WERI-Rb-1 (cell line): ENCODE data around the gene OXSR1.

ENCODE experiments used
- DNase-seq: peaks from one replicate; pipeline ENCODE4 v3.0.0-alpha.2; 2020
- H3K27ac ChIP-seq: fragments of 250-450 bp; sonication (Bioruptor Pico); 2 replicates; pipeline ENCODE4 v1.5.1; 2020; ENCODE audit warnings: mild to moderate bottlenecking, moderate library complexity
- H3K27me3 ChIP-seq: fragments of 250-450 bp; sonication (Bioruptor Pico); 2 replicates; pipeline ENCODE4 v1.5.1; 2021; ENCODE audit warnings: mild to moderate bottlenecking, low read depth, moderate library complexity; ENCODE audit not compliant: insufficient read depth, severe bottlenecking
- H3K36me3 ChIP-seq: fragments of 250-450 bp; sonication (Bioruptor Pico); 2 replicates; pipeline ENCODE4 v1.5.1; 2020; ENCODE audit warnings: mild to moderate bottlenecking, moderate library complexity
- H3K4me3 ChIP-seq: 2 replicates; pipeline ENCODE4 v1.5.1; 2011; ENCODE audit warnings: low read depth, mild to moderate bottlenecking, control low read depth, low read length
- H3K9me3 ChIP-seq: fragments of 250-450 bp; sonication (Bioruptor Pico); 2 replicates; pipeline ENCODE4 v1.5.1; 2021; ENCODE audit warnings: mild to moderate bottlenecking, moderate library complexity; ENCODE audit not compliant: severe bottlenecking
- CTCF ChIP-seq: IDR thresholded peaks from 2 replicates; pipeline ENCODE4 v1.5.1; 2011; ENCODE audit warnings: low read depth, mild to moderate bottlenecking, control low read depth, inconsistent platforms, low read length

Gene OXSR1

GRCh38 chr3:38257583-38257982, 92.2 kb downstream of the OXSR1 start:
- no peak for TF ChIP-seq CTCF
- peaks cover 16% of the 10 kb centered on the region for H3K36me3 ChIP-seq
- no peak for DNase-seq

GRCh38 chr3:38260474-38260873, 95.1 kb downstream of the OXSR1 start:
- Histone ChIP-seq H3K27ac (no peak overlapping the region), H3K9me3 (no peaks in the 10 kb centered on the region), H3K36me3 (no peaks in the 10 kb centered on the region), H3K4me3 (no peak overlapping the region), H3K27me3 (no peaks in the 10 kb centered on the region)
- TF ChIP-seq CTCF, result no peak
- peak; percentile 68 for DNase-seq

More at GRCh38 chr3:38257583-38257982, 92.2 kb downstream of the OXSR1 start:
- no peak overlapping the region for H3K27ac ChIP-seq
- H3K4me3 ChIP-seq, result no peak overlapping the region
- no peaks in the 10 kb centered on the region for H3K9me3 ChIP-seq
- H3K27me3 ChIP-seq, result no peaks in the 10 kb centered on the region

GRCh38 chr3:38264353-38264771, 99.0 kb downstream of the OXSR1 start:
- H3K27me3 ChIP-seq, result no peaks in the 10 kb centered on the region
- peak; percentile 48 for DNase-seq
- no peak overlapping the region for H3K4me3 ChIP-seq
- H3K27ac ChIP-seq, result no peak overlapping the region
- H3K9me3 ChIP-seq, result no peaks in the 10 kb centered on the region
- TF ChIP-seq CTCF, result no peak
- no peaks in the 10 kb centered on the region for H3K36me3 ChIP-seq

- TF ChIP-seq CTCF, result no peak
- Histone ChIP-seq H3K9me3 (no peaks in the 10 kb centered on the region), H3K4me3 (no peak overlapping the region), H3K27me3 (no peaks in the 10 kb centered on the region), H3K36me3 (no peaks in the 10 kb centered on the region), H3K27ac (no peak overlapping the region)
- DNase-seq, result no peak
Observed at GRCh38 chr3:38264779-38265178, 99.4 kb downstream of the OXSR1 start.

- Histone ChIP-seq H3K36me3 (no peaks in the 10 kb centered on the region), H3K27ac (no peak within 1 kb of the TSS), H3K4me3 (no peak within 1 kb of the TSS), H3K9me3 (no peaks in the 10 kb centered on the region), H3K27me3 (no peaks in the 10 kb centered on the region)
- TF ChIP-seq CTCF, result no peak
- no peak for DNase-seq
Observed at GRCh38 chr3:38265604-38266307, 100.4 kb downstream of the OXSR1 start, which contains the start of gene SLC22A13. Gene SLC22A13, plus strand, starts transcription at chr3:38265812. Its CDS starts 49 bp downstream, at chr3:38265861.

GRCh38 chr3:38266810-38267209, 101.5 kb downstream of the OXSR1 start:
- Histone ChIP-seq H3K9me3 (no peaks in the 10 kb centered on the region), H3K27ac (no peak overlapping the region), H3K27me3 (no peaks in the 10 kb centered on the region), H3K36me3 (no peaks in the 10 kb centered on the region), H3K4me3 (no peak overlapping the region)
- no peak for DNase-seq
- no peak for TF ChIP-seq CTCF
